Renal cortical epithelial cell (primary cell): ENCODE data around the gene CEP95. TPM values are rescaled to one million over a fixed set of nuclear protein-coding genes. Genes with fewer than 3 reads are reported as not detected.
A peak's percentile ranks its signal among the peaks of the same experiment; 100 is the strongest.
"Not testable (repeated sequence)": the region's sequence is repeated elsewhere in the genome, so short reads cannot be mapped to it uniquely, and the experiment has no call there.

Source experiments
- DNase-seq: peaks from one replicate; pipeline ENCODE4 v3.0.0-alpha.2; 2011; ENCODE audit warnings: low read depth
- total RNA-seq: library from RNA; depleted of rRNA; stranded (reverse); fragments of >200 nt; gene quantifications from 2 replicates; pipeline ENCODE4 v1.2.3, GENCODE V29; 2014

The CEP95 gene, protein sequence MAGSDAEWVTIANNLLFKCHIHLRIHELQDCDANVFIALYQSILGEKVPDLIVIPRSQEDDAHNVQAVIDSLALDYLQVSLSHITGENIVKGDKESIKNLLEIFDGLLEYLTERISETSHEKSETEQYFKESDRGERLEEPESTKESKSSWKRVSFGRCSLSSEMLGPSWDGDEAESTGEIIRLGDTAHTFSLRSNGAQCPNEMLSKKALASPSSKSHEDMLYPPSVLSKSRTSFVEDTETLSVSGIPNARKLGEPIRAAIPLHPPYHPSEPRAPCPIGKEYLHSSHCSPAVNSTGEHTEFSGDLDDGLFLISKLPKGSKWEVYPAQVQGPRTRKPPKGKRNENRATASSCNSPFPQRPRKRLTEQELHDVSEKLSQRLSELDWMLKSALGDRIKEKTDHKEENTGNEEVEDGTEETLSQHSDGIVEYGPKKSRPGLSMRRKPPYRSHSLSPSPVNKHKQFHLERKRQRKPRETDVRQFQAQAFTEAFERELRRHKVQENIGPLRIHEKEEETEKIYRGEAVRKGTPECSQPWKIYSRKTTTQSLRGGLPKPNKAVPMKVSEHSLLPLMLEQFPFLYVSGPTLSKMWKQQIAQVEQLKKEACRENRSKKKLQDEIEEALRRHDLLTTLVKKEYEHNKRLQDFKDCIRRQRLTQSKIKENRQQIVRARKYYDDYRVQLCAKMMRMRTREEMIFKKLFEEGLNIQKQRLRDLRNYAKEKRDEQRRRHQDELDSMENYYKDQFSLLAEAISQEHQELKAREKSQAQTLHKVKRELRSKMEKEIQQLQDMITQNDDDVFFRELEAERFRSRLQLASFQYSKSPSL
- 10.6 and 39.6 TPM in 2 replicates for total RNA-seq

GRCh38 chr17:64506576-64507412, at the start of gene CEP95:
Gene CEP95 (plus strand): TSS chr17:64506977. CDS start chr17:64507098, 121 bp downstream.
- DNase-seq: peak; percentile 95

DNA sequence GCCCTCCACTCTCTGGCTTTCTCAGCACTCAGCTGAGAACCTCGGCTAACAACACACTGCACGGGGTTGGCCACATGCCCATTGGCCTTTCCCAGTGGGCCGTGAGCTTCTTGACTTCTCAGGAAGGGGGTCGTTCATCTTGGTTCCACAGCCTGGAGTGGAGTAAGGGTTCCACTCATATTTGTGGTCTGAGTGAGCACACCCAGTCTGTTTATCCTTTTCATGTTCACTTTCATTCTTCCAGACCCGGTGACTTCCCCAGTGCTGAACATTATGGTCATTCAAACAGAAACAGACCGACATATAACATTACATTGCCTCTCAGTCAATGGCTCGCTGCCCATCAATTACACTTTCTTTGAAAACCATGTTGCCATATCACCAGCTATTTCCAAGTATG, 49.6 kb upstream of the CEP95 start:
- peak; percentile 54 for DNase-seq

DNA sequence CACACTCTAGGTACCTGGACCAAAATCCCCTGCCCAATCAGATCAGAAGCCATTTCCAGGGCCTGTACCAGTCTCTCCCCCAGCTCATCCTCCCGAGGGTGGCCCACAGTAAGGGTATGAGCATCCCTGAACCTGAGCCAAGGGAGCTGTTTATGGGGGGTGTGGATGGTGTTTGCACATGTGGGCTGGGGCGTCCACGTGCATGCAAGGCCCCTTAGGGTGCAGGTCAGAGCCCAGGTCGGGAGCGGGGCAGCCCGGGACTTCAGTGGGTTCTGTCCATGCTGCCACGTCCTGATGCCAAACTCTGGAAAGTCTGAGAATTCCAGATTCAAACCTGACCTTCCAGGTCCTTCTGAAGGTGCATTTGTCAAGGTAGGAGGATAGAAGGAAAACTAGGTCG, 48.0 kb upstream of the CEP95 start:
- DNase-seq: no peak

GRCh38 chr17:64459284-64459747, 47.5 kb upstream of the CEP95 start:
- peak; percentile 67 for DNase-seq

DNA sequence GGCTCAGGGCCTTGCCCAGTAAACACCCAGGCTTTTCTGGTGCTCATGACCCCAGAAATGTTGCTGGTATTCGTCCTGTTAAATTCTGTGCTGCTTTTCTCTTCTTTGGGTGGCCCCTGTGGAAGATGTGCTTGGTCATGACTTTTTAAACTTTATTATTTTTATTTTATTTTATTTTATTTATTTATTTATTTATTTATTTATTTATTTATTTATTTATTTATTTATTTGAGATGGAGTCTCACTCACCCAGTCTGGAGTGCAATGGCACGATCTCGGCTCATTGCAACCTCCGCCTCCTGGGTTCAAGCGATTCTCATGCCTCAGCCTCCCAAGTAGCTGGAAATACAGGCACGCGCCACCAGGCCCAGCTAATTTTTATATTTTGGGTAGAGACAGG, 47.0 kb upstream of the CEP95 start:
- not testable (repeated sequence) for DNase-seq

DNA sequence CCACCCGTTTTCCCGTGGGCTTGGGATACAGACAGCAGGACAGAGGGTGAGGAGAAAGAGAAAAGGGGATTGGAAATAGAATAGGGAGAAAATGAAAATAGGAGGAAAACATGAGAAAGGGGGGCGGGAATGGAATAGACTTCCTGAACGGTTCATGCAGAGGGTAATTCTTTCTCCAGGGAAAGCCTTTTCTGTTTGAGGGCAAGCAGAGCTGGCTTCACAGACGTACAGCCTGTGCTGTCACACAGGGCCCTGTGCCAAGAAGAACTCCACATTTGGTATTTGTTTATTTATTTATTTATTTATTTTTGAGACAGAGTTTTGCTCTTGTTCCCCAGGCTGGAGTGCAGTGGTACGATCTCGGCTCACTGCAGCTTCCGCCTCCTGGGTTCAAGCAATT, 45.8 kb upstream of the CEP95 start:
- DNase-seq: no peak

DNA sequence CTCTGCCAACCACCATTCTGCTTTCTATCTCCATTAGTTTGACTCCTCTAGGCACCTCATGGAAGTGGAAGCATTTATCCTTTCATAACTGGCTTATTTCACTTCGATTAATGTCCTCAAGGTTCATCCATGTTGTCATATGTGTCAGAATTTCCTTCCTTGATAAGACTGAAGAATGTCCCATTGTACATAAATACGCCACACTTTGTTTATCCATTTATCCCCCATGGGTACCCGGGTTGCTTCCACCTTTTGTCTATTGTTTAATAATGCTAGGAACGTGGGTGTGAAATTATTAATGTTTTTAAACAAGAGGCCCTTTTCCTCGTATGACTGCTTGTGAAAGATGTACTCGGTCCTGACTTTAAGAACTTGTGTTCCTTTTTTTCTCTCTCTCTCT, 45.0 kb upstream of the CEP95 start:
- no peak for DNase-seq

DNA sequence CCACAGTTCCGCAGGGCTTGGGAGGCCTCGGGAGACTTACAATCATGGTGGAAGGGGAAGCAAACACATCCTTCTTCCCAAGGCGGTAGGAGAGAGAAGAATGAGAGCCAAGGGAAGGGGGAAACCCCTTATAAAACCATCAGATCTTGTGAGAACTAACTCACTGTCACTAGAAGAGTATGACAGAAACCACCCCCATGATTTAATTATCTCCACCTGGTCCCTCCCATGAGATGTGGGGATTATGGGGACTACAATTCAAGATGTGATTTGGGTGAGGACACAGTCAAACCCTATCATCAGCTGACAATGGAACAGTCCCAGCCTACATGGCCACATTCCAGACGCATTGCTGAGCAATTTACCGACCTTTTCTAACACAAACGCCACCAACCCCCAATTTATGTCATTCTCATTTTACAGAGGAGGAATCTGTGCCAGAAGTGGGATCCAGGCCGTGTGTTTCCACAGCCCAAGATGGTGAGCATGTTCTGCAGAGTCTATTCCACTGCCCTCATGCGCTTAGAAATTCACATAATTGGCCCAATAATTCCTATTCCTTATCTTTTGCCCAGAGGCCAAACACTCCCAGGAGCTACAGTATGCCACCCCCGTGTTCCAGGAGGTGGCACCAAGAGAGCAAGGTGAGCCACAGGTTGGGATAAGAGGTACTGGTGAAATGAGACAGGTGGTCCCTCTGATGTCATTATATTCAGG, 40.6 kb upstream of the CEP95 start:
- no peak for DNase-seq

GRCh38 chr17:64466834-64467233, 39.9 kb upstream of the CEP95 start:
- DNase-seq: not testable (repeated sequence)

DNA sequence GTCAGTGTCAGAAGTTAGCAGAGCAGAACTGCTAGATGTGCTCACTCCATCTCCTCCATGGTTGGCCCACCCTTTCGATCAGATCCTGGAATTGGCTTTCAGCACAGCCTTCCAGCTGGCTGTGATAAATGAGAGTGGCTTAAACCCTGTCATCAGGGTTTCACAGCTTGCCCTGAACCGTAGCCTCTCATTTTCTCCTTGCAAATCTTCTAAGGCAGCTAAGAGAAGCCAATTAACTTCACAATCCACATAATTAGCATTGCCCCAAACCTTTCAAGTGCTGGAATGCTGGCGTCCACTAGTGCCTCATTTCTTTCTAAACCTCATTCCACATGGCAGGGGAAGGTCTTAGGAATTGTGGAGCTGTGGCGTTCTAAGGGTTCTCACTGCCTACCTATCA, 36.2 kb upstream of the CEP95 start:
- no peak for DNase-seq

DNA sequence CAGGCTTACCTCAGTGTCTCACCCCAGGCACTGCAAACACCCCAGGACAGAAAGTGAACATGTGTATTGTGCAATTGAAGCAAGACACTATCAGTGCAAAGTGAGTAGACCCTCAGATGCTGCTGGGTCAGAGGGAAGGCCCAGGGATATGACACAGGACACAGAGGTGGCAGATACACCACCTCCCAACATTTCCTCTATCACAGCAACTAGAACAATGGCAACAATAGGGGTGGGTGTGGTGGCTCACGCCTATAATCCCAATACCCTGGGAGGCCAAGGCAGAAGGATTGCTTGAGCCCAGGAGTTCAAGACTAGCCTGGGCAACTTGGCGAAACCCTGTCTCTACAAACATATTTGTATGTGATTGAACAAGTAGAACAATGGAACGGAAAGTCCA, 35.3 kb upstream of the CEP95 start:
- no peak for DNase-seq

GRCh38 chr17:64472564-64472963, 34.2 kb upstream of the CEP95 start:
- DNase-seq: no peak

- no peak for DNase-seq
Observed at GRCh38 chr17:64477849-64478248, 28.9 kb upstream of the CEP95 start.

DNA sequence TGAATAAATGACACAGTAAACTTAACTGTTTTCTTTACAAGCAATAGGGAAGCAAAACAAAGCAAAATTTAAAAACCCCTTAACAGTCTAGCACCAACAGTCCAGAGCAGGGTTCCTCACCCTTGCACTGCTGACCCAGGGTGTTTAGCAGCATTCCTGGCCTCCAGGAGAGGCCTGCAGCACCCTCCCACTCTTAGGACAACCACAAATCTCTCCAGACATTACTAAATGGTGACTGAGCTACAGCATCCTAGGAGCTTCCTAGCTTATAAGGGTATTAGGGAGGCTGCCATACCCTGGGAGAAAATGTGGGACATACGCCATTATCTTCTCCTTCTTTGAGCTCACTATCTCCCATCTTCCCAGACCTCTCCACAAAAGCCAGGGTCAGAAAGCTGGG, 25.8 kb upstream of the CEP95 start:
- DNase-seq: no peak

GRCh38 chr17:64484380-64484779, 22.4 kb upstream of the CEP95 start:
- DNase-seq: no peak

DNA sequence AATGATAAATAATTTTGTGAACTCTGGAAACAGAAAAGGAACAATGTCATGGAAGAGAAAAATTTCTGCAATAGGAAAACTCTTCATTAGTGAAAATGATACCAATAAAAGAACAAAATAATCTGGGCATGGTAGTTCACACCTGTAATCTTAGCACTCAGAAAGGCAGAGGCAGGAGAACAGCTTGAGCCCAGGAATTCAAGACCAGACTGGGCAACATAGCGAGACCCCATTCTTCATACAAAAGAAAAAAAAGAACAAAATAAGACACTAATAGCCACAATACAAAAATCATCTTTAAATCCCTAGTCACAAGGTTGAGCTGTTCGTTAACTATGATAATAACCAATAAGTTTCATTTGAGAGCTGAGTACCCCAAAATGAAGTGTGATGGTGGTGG, 18.5 kb upstream of the CEP95 start:
- DNase-seq: no peak

GRCh38 chr17:64491034-64491860, 15.5 kb upstream of the CEP95 start:
- DNase-seq: peak; percentile 39

- DNase-seq: peak; percentile 73
Observed at GRCh38 chr17:64491994-64492393, 14.8 kb upstream of the CEP95 start.

DNA sequence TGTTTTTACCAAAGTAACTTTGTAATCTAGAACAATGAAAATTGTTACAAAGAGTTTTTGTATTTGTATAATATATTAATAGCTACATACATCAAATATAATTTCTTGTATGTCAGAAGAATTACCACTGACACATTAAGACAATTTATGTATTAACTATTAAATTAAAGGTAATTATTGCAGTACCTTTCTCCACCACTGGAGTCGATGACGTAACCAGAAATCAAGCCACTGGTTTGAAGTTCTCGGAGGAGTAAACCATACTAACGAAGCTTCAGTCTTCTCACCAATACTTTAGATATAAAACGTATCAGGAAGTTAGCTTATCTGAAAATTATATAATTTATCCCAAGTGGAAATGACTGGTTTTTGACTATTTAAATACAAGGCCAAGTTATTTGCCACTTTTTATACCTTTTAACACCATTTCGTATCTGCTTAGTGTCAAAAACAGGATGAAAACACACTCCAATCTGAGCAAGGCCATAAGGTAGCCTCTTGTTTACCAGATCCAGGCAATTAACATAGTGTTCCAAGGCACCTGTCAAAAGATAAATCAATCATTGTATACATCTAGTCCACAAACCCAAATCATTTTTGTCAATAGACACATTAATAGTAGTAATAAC, 14.2 kb upstream of the CEP95 start:
- no peak for DNase-seq

DNA sequence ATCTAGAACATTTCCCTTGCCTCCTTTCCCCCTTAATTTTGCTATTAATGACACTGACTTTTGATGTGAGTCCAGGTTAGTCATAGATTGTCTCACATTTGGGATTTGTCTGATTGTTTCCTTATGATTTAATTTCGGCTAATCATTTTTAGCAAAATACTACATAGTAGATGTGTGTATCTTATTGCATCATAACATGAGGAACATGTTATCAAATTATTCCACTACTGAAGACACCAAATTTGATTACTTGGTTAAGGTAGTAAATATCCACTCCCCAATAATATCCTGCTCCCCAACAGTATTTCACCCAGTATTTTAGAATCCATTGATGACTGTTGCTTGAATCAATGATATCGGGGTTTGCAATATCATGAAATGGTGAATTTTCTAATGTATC, 12.7 kb upstream of the CEP95 start:
- DNase-seq: no peak
